ENCODE data around the gene UPK2.
A peak's percentile ranks its signal among the peaks of the same experiment; 100 is the strongest.

Gene UPK2

DNA sequence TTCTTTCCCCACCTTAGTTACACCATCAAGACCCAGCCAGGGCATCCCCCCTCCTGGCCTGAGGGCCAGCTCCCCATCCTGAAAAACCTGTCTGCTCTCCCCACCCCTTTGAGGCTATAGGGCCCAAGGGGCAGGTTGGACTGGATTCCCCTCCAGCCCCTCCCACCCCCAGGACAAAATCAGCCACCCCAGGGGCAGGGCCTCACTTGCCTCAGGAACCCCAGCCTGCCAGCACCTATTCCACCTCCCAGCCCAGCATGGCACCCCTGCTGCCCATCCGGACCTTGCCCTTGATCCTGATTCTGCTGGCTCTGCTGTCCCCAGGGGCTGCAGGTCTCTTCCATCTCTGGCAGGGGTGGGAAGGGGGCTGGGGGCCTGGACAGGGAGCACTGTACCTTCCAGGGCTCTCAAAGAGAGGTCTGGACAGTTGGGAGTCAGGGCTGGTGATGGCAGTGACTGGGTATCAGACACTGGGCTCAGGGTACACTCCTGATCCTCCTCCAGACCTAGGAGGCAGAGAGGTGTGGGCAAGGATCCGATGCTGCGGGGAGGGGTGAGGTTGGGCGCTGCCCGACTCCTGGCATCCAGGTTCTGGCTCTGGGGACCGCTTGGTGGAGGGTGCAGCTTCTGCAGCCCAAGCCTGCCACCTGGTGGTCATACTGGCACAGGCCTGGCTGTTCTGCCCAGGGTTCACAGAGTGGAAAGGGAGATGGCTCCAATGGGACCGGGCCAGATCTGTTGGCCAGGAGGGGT lies at the start of gene UPK2:
Gene UPK2 (plus strand): TSS at position 205 of the 753 bp plus-strand sequence. CDS start 53 bp downstream, at position 258.
- peak; percentile 70 for DNase-seq

DNA sequence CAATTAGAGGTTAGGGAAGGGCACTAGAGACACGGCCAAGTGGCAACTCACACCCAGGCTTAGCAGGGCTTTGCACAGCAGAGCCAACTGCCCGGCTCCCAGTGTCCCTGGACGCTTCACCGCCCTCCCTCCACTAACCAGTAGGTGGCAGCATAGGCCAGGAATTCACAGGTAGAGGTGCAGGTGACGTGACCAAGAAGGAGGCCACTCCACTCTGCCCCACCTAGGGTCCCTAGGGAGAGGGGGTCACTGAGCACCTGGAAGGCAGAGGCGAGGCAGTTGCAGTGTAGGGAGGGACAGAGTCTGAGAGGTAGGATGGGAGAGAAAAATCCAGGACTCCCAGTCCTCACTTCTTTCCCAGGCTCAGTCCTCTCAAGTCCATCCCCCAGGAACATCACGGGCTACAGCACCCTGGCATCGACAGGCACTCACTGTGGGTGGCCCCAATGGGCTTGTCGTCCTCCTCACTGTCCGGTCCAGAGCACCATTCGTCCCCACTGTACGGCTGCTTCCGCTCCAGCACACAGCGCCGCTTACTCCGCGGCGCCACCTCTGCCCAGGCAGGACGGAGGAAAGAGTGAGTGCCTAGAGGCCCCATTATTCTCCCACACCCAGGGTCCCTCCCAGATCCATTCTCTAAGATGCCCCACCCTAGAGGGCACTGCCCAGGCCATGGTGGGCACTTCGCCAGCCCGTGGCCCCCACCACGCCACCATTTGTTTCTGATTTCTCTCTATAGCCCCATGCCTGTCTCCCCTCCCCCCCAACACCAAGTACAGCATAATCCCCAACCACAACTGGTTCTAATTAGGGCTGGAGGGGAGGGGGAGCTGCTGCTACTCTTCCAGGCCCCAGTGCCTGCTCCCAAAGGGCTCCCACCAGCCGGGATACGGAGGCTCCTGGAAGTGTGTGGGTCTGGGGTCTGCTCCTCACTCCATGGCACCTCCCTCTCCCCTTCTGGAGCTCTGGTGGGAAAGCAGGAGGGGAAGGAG lies 48.8 kb upstream of the UPK2 start:
- DNase-seq: peak; percentile 78

- no peak for DNase-seq
These were observed 47.8 kb upstream of the UPK2 start for GRCh38 chr11:118908264-118908663.

DNA sequence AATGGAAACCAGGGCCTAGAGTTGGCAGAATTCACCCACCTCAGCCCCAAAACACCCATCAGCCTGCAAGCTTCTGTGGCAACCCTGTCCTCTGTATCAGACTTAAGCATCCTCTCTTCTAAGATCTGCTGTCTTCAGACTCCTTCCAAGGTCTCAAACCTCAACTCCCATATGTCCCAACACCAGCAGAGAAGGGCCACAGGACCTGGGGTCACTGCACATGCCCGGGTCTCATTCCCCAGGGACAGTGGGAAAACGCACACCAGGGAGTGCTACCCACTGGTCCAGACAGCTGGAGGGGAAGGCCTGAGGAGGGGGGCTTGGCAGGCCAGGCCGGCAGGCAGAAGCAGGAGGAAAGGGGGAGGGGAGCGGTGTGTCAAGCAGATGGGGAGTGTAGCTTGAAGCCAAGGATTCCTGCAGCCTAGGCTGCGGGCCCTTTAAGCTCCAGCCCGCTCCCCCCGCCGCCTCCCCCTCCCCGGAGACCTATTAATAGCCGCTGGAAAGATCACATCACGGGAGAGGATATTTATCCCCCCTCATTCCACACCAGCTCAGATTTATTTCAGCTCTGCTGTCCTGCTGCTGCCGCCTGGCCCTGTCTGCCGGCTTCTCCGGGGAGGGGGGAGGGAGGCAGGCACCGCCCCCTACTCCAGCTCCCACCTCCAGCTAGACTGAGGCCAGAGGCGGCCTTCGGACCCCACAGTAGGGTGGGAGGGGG lies 47.0 kb upstream of the UPK2 start:
- peak; percentile 98 for DNase-seq

GRCh38 chr11:118909619-118910308 lies 46.3 kb upstream of the UPK2 start:
- no peak for DNase-seq

DNA sequence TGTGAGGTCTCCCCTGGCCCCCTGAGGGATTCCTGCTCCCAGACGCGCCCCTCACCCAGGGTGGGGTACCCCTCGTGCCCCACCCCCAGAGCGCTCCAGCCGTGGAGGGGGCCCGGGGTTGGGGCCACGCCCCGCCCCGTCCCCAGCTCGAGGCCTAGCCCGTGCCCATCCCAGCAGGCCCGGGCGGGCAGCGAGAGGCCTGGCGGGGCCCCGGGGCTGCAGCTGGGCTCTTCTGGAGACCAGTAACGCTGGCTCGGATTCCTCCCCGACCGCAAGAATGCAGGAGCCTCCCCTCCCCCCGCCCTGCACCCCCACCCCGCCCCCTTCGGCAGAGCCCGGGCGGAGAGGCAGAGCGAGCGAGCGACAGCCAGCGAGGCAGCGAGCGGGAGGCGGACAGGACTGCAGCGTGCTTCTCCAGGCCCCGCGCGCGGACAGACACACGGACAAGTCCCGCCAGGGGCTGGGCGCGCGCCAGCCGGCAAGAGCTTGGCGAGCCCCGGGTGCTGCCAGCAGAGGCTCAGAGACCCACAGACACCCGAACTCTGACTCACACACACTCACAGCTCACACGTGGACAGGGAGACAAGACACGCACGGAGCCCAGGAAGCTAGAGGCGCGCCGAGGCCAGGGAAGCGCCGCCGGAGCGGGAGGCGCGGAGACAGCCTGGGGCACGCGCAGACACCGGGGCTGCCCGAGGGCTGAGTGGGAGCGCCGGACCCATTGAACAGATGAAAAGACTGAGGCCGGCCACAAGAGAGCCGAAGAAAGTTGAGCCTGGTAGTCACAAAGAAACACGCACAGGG lies 45.6 kb upstream of the UPK2 start:
- peak; percentile 93 for DNase-seq

DNA sequence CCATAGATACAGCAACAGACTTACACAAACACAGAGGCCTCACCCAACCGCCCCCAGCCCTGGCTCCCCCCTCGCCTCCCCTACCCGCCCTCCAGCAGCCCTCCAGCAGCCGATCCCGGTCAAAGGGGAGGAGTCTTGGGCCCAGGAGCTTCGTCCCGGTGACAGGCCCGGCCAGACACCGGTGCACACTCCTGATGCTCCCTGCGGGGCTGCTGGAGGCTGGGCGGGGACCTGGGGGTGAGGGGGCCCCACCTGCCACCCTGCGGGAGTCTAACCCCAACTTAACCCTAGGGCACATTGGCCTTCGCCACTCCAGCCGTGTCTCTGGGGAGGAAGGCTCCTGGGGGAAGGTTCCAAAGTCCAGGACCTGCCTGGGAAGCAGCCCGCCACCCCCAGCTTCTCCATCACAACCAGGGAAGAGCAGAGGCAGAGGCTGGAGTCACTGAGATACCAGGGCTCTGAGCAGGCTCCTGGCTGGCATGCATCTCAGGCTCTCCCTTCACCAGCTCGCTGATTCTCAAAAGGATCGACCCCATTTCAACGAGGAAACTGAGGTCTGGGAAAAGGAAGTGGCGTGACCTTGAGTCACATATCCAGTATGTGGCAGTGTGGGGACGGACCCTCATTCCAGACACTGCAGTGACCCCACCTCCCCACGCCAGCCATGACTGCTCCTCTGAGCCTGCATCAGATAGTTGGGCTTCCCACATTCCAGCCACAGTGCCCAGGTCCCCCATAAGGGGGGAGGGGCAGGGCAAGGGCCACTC lies 44.8 kb upstream of the UPK2 start:
- peak; percentile 75 for DNase-seq

- DNase-seq: peak; percentile 96
These were observed 44.0 kb upstream of the UPK2 start for GRCh38 chr11:118911880-118912741.

DNA sequence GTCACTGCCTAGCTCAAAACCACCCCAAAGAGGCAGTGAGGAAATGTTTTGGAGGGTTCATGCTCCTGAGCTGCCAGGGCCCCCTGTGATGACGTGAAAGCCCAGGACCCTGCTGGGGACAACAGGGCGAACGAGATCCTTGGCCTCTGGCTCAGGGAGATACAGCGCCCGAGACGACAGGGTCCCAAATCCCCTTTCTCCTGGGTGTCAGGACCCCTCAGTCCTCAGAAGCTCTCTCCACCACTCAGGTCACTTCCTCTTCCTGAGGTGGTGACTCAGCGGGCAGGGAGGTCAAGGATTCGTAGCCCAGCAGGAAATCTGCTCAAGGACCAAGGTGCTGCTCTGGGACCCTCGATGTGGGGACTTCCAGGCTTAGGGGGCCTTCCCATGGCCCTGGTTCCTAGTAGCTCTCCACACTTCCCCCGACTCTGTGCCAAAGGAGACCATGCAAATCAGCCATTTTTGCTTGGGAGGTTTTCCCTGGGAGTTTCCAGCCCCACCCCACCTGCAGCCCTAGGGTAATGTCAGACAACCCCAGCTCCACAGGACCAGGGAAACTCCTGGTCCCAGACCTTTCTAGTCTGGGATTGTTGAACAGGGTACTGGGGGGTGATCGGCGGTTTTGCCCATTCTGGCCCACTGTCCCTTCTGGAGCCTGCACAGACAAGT lies 43.2 kb upstream of the UPK2 start:
- no peak for DNase-seq

DNA sequence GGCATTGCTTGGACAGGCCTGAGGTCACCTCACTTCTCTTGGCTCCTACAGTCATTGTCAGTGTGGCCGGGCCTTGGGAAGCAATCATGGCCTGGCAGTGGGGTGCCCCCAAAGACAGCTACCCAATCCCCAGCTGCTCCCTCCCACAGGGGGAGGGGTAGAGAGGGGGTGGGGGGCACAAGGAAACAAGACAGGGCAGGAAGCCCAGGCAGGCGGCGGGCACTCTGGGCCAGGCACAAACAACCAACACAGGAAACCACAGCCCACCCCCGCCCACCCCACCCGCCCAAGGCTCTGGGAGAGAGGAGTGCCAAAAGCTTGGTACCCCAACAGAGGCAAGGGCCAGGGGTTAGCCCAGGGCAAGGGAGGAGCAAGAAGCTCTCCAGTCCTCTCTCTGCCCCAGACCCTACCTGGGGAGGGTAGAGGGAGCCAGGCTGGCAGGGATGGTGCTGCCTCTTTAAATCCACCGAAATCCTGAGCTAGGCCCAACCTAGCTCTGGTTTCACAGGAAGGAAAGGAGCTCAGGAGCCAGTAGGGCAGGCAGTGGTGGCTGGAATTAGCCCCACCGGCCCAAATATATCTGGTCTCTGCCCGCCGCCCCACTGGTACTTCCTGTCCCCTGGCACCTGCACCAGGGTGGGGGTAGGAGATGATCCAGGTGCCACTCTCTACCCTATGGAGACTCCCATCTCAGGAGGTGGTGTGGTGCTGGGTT lies 42.5 kb upstream of the UPK2 start:
- DNase-seq: no peak

DNA sequence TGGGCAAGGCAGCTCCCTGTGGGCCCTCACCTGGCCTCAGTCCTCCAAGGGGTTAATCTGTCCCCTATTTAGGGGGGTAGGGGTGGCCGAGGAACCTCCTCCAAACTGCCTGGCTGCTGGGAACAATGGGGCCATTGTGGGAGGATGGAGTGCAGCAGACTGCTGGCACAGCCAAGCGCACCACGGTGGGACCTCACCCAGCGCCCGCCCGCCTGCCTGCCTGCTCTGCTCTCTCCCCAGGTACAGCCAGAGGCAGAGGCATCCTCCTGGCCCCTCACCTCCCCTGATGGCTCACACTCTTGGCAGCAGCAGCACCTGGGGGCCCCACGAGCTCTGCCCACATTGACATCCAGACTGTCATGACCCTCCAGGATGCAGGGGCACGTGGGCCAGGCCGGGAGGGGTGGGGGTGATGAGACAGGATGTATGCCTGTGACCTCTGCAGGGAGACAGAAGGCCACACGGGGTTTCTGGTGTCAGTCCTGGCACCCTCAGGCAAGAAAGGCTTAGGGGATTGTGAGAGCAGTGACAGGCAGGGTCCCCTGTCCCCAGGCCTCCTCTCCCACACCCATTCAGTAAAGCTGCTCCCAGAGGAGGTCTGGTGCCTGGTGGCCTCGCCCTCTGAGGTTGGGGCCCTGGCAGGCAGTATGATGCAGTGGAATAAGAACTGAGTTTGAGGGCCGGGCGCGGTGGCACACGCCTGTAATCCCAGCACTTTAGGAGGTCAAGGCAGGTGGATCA lies 41.8 kb upstream of the UPK2 start:
- DNase-seq: no peak

- no peak for DNase-seq
These were observed 41.1 kb upstream of the UPK2 start for GRCh38 chr11:118914987-118915386.

- DNase-seq: no peak
These were observed 40.7 kb upstream of the UPK2 start for GRCh38 chr11:118915396-118915795.

DNA sequence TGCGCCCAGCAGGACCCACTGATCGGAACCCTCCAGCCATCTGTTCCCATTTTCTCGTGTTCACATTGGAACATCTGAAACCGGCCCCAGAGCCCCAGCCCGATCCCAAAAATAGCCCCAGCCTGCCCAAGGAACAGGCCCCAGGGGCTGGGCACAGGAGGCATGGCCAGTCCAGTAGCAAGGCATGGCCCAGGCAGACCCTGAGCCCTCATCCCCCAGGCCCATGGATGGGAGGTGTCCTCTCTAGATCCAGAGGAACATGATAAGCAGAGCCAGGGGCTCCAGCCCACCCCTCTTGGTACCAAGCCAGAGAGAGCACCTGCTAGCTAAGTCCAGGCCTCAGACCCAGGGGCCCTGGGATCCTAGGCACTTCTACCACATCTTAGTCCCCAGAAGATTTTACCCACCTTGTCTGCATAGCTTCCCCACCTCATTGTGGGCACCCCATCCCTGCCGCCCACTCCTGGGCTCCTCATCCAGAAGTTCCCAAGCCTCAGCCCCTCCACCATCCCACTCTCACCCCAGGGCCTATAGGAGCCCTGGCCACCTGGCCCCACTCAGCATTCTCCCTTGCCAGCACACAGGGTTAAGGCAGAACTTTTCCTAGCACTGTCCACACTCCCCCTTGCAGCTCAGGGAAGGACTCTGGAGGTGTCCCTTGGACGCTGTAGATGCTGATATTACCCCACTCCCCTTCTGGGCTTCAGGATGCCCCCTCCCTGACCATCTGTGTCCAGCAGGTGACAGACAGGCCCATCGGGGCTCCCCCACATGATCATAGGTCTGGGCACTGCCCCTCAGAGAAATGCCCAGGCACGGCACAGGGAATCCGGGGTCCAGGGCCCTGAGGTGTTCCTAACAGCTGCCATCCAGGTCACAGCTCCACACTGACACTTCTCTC lies 39.9 kb upstream of the UPK2 start:
- no peak for DNase-seq

DNA sequence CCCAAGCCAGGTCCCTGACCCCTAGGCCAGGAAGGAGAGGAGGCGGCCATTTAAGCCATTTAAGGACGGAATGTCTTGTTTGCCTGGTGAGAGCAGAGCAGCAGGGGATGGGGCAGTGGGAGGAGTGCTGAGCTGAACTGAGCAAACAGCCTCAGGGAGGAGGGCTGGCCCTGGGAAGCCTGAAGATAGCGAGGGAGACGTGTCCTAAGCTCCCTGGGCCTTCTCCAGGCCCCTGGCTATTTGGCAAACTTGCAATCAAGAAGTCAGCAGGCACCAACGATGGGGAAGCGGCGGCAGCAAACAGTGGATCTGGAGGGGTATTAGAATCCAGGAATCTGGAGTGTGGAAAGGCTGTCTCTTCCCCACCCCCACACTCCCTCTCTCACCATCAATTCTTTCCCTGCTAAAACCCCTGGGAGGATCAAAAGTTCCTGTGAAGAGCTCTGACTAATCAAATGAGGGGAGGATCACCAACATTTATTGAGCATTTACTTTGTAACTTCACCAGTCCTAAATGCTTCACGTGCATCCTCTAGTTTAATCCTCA lies 39.2 kb upstream of the UPK2 start:
- DNase-seq: peak; percentile 82

DNA sequence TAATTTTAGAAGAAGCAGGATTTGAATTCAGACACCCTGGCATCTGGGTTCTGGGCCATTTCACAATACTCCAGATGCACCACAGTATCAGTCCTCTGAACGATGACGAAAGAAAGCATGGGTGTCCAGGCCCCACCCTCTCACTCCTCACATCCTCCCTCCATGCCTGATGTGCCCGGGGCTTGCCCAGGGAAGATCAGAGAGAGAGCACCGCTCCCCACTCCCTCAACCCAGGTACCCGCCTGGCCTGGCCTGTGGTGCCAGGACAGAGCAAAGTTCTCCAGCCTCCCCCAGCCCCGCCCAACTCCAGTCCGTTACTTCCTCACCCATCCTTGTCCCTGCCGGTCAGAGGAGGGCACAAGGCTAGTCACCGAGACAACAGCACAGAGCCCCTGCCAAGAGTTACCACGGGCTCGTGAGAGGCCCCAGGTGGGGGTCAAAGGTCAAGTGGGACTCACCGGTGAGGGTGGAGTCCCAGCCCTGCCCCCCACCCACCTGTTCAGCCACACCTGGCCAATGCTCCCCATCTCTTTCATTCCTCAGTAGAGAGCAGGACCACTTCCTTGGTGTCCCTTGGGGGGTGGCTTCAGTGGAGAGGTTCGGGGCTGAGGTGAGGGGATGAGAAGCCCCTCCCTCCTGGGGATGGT lies 38.5 kb upstream of the UPK2 start:
- DNase-seq: peak; percentile 76

Data from fibroblast of skin of right biceps (primary cell).